GM18519 (cell line): ENCODE measurements around the gene XKR8.
"Not testable (repeated sequence)": the region's sequence is repeated elsewhere in the genome, so short reads cannot be mapped to it uniquely, and the experiment has no call there.

Experiments used
- ATAC-seq: cut with Tn5 transposase; IDR thresholded peaks from one replicate; pipeline ENCODE4 v1.9.1; 2021; ENCODE audit warnings: mild to moderate bottlenecking, moderate library complexity; ENCODE audit not compliant: unreplicated experiment, low FRiP score

Gene XKR8

DNA sequence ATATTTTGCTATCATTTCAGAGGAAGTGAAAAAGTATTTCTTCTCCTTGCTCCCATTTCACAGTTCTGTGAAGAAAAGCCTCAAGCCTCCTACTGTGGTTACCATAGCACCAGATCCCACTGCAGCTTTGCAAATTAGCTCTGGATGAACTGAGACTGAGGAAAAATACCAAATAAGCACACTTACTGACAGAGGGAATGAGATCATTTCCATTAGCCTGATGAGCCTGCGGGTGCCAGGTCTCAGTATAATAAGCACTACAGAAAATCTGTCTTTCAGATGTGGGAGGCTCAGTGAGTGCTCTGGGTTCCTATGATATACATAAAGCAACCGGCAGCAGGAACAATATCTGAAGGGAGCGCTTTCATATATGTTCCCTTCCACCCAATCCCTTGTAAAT is 21.4 kb downstream of the XKR8 start:
- no peak for ATAC-seq

DNA sequence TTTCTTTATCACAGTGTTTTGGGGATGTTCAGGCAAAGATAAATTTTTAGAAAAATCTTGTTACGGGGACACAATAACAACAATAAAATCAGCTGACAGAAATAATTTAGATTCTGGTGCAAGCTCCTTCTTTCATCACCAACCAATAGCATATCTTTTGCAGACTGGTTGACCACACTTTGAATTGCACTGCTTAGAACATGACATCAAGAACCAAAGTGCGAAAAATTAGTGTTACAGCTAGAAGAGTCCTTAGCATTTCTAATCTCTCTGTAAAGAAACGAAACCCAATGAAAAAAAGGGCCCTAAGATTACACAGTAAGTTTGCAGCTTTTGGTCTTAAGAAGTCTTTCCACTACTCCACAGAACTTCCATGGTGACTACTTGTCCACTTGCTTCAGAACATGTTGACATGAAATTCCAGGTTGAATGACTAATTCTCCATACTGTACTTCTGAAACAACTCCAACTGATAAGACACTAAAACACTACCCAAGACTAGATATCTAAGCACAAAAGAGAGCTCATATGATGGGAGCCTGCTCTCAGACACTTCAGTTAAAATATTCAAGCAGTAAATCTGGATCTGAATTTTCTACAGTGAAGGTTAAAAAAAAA is 31.3 kb downstream of the XKR8 start:
- no peak for ATAC-seq

DNA sequence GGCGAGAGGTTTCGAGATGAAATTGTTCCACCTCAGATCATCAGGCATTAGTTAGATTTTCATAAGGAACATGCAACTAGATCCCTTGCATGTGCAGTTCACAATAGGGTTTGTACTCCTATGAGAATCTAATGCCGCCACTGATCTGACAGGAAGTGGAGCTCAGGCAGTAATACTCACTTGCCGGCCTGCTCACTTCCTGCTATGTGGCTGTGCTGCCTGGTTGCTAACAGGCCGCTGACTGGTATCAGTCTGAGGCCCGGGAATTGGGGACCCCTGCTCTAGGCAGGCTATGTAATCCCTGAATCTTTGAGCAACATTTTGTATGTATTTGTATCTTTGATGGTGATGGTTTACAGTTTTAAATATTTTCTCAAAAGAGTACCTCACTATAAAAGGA is 32.5 kb downstream of the XKR8 start:
- no peak for ATAC-seq

DNA sequence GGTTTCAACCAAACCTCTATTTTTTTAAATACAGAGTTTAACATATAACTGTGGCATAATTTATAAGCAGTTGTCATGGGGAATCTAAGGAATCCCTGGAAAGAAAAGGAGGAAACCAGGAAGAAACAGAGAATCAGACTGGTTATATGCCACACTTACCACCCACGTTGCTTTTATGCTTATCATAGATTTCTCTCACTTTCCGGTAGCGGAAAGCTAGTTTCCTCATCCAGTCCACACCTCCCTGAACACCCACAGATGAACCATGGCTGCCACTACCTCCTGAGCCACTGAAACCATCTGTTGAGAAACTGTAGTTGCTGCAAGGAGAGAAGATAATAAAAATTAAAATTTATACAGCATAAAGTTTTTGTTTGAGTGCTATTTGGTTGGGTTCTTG is 33.5 kb downstream of the XKR8 start:
- ATAC-seq: no peak

DNA sequence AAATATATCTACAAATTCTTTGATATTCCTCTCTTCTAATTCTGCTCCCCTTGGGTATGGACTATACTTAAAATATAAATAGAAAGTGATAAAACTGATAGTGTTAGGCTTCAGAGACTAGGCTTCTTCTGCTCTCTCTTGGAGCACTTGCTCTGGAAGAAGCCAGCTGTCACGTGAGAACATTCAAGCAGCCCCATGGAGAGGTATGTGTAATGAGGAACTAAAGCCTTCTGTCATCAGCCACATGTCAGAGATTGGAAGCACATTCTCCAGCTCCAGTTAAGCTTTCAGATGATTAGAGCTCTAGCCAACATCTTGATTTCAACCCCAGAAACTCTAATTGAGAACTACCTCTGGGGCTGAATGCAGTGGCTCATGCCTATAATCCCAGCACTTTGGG is 34.3 kb downstream of the XKR8 start:
- ATAC-seq: no peak

DNA sequence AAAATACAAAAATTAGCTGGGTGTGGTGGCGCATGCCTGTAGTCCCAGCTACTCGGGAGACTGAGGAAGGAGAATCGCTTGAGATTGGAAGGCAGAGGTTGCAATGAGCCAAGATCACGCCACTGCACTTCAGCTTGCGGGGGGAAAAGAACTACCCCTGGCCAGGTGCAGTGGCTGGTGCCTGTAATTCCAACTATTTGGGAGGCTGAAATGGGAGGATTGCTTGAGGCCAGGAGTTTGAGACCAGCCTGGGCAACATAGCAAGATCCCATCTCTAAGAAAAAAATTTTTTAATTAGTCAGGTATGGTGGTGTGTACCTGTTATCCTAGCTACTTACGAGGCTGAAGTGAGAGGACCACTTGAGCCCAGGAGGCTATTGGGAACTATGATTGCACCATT is 34.8 kb downstream of the XKR8 start:
- ATAC-seq: not testable (repeated sequence)

DNA sequence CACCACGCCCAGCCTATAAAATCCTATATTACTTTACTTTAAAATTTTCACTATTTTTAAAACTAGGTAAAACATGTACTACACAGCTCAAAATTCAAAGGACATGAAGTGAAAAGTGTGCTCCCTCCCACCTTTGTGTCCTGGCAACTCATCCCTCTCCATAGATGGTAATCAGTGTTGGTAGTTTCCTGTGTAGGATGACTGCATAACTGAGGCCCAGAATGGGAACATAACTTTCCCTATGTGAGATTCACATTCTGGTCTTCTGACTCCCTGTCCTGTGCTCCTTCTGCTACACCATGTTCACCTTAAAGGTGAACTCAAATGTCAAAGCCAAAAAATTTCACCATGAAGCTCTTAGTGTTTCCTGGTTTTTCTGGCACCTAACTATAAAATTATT is 39.3 kb downstream of the XKR8 start:
- no peak for ATAC-seq

DNA sequence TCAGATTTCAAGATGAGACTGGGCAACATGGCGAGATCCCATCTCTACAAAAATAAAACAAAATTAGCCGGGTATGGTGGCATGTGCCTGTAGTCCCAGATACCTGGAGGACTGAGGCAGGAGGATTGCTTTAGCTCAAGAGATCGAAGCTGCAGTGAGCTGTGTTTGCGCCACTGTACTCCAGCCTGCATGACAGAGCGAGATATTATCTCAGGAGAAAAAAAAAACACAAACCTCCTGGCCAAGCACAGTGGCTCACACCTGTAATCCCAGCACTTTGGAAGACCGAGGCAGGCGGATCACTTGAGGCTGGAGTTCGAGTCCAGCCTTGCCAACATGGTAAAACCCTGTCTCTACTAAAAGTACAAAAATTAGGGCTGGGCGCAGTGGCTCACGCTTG is 42.8 kb downstream of the XKR8 start:
- no peak for ATAC-seq

DNA sequence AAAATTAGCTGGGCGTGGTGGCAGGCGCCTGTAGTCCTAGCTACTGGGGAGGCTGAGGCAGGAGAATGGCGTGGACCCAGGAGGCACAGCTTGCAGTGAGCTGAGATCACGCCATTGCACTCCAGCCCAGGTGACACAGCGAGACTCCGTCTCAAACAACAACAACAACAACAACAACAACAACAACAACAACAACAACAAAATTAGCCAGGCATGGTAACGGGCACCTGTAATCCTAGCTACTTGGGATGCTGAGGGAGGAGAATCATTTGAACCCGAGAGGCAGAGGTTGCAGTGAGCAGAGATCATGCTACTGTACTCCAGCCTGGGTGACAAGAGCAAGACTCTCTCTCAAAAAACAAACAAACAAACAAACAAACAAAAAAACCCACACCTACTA is 43.3 kb downstream of the XKR8 start:
- not testable (repeated sequence) for ATAC-seq

DNA sequence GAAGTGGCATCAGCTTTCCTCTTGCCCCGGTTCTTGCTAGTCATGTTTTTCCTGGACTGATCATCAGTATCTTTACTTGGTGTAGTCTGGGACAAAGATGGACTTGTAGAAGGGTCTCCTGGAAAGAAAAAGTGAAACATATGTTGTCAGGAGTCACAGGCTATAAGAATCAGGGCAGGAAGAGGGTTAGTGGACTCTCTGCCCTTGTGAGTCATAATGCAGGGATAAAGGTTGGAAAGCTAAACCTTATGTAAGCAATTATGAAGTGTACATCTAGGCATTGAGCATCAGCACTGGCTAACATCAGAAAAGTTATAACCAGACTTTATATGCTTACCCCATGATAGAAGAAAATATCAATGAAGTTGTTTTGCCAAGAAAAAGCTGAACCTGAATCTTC is 51.2 kb downstream of the XKR8 start:
- ATAC-seq: no peak
